ENCODE measurements around the gene IWS1. TPM values are rescaled to one million over a fixed set of nuclear protein-coding genes. Genes with fewer than 3 reads are reported as not detected.
"Not testable (repeated sequence)": the region's sequence is repeated elsewhere in the genome, so short reads cannot be mapped to it uniquely, and the experiment has no call there.

IWS1 gene
- total RNA-seq, 2 donors from 2014 or later: 42.9 to 60.5 TPM

DNA sequence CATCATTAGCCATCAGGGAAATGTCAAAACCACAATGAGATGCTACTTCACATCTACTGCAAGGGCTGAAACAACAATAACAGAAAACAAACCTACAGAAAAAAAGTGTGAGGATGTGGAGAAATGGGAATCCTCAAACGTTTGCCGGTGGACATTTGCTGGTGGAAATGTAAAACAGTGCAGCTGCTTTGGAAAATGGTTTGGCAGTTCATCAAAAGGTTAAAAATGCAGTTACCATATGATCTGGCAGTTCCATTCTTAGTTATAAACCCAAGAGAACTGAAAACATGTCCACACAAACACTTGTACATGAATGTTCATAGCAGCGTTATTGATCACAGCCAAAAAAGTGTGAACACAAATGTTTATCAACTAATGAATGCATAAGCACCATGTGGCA is 63.8 kb downstream of the IWS1 start:
- ATAC-seq (no peak), DNase-seq (ENCODE audit: low spot score in 2 of 2) (no peak)
- Mint-ChIP-seq H3K27ac (no peak overlapping the region), H3K36me3 (no peaks in the 10 kb centered on the region), H3K9me3 (no peaks in the 10 kb centered on the region)

DNA sequence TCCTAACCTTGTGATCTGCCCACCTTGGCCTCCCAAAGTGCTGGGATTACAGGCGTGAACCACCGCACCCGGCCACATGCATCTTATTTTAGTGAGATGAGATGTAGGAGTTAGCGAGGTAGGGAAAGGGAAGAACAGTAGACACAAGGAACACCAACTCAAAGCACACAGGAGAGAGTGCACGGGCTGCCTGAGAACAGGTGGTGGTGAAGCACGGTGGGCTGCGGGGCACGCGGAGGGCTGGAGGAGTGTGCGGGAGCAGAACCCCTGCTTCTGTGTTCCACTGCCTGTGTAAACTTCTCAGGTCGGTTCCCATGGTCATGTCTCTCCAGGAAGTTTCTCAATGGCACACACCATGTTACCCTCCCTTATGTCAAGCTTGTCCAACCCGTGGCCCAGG is 69.3 kb downstream of the IWS1 start:
- DNase-seq (ENCODE audit: low spot score in 2 of 2) (no peak), ATAC-seq (no peak)
- Mint-ChIP-seq H3K27ac (no peak overlapping the region), H3K9me3 (no peaks in the 10 kb centered on the region), H3K36me3 (peaks cover 0 to 6% of the 10 kb centered on the region in 2 donors)

DNA sequence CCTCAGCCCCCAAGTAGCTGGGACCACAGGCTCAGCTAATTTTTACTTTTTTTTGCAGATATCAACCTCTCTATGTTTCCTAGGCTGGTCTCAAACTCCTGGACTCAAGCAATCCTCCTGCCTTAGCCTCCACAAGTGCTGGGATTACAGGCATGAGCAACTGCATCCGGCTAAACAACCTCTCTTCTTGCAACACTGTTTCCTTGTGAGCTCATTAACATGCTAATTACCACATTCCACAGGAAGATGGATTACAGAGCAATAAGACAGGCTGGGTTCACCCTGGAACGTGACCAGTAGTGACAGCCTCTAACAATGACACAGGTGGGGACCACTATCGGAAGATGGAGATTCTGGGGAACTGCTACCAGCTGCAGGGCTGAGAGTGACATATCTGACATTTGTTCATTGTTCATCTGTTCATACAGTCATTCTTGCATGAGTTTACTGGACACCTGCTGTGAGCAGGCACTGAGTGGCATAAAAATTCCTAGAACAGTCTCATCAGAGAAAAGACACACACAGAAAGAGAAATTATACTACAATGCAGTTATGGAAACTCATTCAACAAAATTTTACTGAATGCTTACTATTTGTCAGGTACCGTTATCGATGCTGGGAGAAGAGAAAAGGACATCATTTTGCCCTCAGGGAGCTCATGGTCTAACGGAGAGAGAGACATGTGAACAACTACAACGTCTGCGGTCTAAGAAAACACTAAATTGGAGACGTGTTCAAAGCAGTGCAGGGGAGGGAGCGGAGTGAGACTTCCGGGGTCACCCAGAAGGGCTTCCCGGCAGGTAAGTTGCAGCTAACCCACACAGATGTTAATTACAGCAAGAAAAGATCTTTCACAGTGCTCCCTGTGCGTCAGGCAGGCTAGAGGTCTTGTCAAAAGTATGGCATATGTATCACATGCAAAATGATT is 70.5 kb downstream of the IWS1 start:
- ATAC-seq (peak in 1 of 2 donors; percentile 20), DNase-seq (ENCODE audit: low spot score in 2 of 2) (no peak)
- Mint-ChIP-seq H3K9me3 (no peaks in the 10 kb centered on the region), H3K27ac (peak overlapping the region in 1 of 2 donors; percentile 50), H3K36me3 (peaks cover 0 to 6% of the 10 kb centered on the region in 2 donors)

DNA sequence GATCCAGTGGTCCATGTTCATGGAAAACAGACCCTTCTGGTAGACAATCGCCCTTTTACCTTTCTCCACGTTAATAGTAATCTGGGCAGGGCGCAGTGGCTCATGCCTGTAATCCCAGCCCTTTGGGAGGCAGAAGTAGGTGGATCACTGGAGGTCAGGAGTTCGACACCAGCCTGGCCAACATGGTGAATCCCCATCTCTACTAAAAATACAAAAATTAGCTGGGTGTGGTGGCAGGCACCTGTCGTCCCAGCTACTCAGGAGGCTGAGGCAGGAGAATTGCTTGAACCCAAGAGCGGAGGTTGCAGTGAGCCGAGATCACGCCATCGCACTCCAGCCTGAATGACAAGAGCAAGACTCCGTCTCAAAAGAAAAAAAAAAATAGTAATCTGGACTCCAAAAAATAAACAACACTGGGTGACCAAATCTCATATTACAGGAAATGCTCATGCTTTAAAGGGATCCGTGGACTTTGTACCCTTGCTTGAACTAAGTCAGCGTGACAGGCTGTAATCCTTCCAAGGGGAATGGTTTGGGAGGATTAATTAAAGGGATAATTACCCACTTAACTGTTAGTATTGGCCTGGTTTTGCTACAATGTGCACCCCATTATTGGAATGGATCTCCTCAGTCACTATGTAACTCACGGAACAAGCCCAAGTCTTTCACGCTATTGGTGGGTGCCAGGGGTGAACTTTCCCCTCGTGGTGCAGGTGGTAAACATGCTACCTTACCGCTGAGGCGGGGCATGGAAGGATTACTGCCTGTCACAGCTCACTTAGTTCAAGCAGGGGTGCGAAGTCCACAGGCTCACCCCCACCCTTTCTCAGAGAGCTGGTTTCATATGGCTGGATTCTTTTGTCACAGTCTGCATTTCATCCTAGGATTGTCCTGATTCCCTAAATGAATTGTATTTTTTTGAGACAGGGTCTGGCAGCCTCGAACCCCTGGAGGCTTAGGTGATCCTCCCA is 71.4 kb downstream of the IWS1 start:
- H3K27ac Mint-ChIP-seq: no peak overlapping the region
- H3K36me3 Mint-ChIP-seq: peaks cover 0 to 6% of the 10 kb centered on the region in 2 donors

DNA sequence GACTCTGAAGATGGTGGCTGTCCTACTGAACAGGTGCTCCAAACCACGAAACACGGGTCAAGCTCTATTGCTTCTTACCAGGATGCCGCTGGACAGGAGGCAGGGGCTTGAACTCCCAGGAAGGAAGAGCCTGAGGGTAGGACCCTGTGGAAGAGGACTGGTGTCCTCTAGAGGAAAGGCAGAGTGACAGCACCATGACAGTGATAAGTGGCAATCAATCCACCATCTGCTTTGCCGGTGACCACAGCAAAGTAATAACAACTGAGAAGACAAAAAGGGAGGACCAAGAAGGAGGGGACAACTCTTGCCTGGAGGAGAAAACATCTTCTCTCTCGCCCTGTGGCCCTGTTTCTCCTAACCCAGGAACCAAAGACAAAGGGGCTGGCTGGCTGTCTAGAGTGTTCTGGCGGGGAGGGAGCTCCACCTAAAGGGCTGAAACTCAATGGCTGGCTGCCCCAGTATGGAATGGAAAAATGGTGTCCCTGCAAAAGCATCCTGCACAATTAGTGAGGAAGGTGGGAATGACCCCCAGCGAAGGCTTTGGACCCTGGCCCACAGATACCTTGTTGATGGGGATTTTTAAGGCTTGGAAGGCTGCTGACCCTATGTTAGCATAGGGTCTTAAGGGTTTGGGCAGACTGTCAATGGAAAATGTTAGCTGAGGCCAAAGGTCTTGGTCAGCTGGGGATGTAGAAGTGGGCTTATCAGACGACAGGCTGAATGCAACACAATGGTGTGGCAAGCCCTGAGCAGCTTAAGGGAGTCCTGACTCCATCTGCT is 72.7 kb downstream of the IWS1 start:
- ATAC-seq (no peak), DNase-seq (ENCODE audit: low spot score in 2 of 2) (no peak)
- Mint-ChIP-seq H3K36me3 (peaks cover 0 to 12% of the 10 kb centered on the region in 2 donors), H3K27ac (no peak overlapping the region), H3K9me3 (peaks cover 0 to 2% of the 10 kb centered on the region in 2 donors)

More for the DNA sequence above, 71.4 kb downstream of the IWS1 start:
- no peaks in the 10 kb centered on the region for H3K9me3 Mint-ChIP-seq
- ATAC-seq: no peak
- no peak for DNase-seq (ENCODE audit: low spot score in 2 of 2)

DNA sequence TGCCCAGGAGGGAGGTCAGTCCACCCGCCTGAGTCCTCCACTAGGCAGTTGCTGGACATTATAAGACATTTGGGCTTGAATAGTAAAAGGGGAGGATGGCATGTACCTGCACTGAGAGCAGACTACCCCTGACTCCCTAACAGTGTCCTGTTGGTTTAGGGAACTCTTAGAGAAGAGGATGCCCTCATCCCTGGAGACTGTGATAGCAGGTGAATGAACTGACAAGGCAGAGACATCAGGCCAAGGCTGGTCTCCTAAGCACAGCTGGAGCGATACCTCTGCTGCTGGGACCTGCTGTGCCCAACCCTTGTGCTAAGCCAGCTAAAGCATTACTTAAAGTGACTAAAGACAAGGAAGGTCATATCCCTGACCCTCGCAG is 73.3 kb downstream of the IWS1 start:
- ATAC-seq: no peak
- Mint-ChIP-seq H3K27ac (no peak overlapping the region), H3K36me3 (peaks cover 0 to 12% of the 10 kb centered on the region in 2 donors)

DNA sequence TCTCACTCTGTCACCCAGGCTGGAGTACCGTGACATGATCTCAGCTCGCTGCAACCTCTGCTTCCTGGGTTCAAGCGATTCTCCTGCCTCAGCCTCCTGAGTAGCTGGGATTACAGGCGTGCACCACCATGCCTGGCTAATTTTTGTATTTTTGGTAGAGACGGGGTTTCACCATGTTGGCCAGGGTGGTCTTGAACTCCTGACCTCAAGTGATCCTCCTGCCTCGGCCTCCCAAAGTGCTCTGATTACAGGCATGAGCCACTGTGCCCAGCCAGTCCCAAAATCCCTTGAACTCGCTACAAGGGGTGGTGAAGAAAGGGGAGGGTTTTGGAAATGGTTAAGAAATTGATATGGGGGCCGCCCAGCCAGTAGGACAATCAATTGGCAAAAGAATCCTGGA is 73.9 kb downstream of the IWS1 start:
- peaks cover 5 to 11% of the 10 kb centered on the region in 2 donors for H3K9me3 Mint-ChIP-seq
- ATAC-seq; H3K27ac Mint-ChIP-seq; DNase-seq (ENCODE audit: low spot score in 2 of 2): not testable (repeated sequence)
- peaks cover 0 to 17% of the 10 kb centered on the region in 2 donors for H3K36me3 Mint-ChIP-seq

More for the DNA sequence above, 73.3 kb downstream of the IWS1 start:
- DNase-seq (ENCODE audit: low spot score in 2 of 2): no peak
- peaks cover 0 to 5% of the 10 kb centered on the region in 2 donors for H3K9me3 Mint-ChIP-seq

DNA sequence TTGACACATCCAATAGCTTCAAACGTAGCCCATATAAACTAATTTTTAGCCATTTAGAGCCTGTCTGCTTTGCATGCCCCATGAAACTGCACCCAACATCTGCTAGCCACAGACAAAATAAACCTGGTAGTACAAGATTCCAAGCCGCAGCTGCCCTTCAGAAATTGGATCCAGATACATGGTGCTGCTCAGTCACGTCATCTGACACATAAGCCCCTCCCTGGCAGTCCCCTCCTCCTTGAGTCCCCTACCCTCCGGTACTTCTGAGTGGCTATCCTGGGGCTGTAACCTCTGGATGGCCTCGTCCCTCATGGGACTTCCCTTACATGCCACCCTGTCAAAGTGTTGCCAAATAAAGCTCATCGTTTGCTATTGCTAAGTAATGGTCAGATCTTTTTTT is 74.3 kb downstream of the IWS1 start:
- DNase-seq (ENCODE audit: low spot score in 2 of 2) (no peak), ATAC-seq (no peak)
- H3K27ac Mint-ChIP-seq: no peak overlapping the region
- H3K9me3 Mint-ChIP-seq: peaks cover 9 to 13% of the 10 kb centered on the region in 2 donors
- peaks cover 3 to 21% of the 10 kb centered on the region in 2 donors for H3K36me3 Mint-ChIP-seq

DNA sequence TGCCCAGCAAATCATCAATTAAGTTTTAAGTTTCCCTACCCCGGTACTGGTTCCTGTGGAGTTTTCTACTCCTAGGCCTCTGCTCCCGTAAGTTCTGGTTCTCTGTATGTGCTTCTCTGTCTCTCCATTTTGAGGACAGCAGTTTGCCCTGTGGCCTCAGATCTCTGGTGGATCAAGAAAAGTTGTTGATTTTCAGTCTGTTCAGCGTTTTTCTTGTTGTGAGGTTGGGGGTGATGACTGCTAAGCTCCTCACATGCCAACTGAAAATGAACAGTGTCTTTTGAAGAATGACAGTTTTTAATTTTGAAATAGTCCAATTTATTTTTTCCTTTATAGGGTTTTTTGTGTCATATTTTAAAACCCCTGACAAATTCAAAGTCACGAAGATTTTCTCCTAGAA is 76.4 kb downstream of the IWS1 start:
- H3K9me3 Mint-ChIP-seq: peaks cover 16 to 17% of the 10 kb centered on the region in 2 donors
- DNase-seq (ENCODE audit: low spot score in 2 of 2) (no peak), ATAC-seq (no peak)
- H3K27ac Mint-ChIP-seq: no peak overlapping the region
- peaks cover 13 to 21% of the 10 kb centered on the region in 2 donors for H3K36me3 Mint-ChIP-seq

DNA sequence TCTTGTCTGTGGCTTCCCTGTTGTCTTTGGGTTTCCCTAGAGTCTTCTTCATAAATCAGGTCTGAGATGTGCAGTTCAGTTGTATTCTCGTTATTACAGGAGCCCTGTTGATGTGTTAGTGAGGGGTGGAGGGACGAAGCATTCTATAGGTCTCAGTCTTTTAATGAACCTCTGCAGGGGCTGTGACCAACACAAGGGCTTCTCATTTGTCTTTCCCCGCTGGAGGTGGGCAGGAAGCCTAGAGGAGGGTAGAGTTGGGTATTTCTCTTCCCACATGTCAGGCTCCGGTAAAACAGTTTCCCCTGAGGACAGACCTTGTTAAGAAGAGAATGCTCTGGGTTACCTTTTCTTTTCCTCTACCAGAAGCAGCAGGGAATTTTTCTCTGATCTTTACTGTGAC is 76.9 kb downstream of the IWS1 start:
- ATAC-seq (no peak), DNase-seq (ENCODE audit: low spot score in 2 of 2) (no peak)
- Mint-ChIP-seq H3K27ac (no peak overlapping the region), H3K36me3 (peaks cover 15 to 22% of the 10 kb centered on the region in 2 donors), H3K9me3 (peaks cover 17 to 18% of the 10 kb centered on the region in 2 donors)

DNA sequence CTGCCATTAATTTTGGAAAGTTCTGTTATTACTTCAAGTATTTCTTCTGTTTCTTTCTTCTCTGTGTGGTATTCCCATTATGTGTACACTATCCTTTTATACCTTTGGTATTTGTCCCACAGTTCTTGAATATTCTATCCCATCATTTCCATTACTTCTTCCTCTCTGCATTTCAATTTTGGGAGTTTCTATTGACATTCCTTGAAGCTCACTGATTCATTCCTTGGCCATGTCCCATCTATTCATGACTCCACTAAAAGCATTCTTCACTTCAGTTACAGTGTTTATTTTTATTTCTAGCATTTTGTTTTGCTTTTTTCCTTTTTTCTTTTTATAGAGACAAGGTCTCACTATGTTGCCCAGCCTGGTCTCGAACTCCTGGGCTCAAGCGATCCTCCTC is 77.8 kb downstream of the IWS1 start:
- no peak for DNase-seq (ENCODE audit: low spot score in 2 of 2)
- H3K36me3 Mint-ChIP-seq: peaks cover 15 to 22% of the 10 kb centered on the region in 2 donors

DNA sequence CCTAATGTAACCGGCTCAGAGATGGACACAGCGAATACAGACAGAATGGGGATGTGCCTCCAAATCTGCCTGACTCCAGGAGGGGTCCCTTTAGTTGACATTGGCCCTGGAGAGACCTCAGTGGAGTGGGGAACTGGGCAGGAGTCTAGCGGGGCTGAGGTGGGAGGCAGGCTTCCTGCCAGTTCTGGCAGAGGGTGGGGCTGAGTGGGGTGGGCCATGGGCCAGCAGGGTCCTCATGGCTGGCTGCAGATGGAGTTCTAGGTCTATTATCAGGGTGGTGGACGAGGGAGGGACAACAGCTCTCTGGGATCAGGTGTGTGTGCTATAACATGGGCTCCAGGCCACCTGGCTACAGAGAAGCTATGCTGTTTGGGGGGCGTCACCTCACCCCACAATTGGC is 86.9 kb downstream of the IWS1 start:
- H3K36me3 Mint-ChIP-seq: peaks cover 6% of the 10 kb centered on the region in 2 donors
- H3K27ac Mint-ChIP-seq: no peak overlapping the region

More for the DNA sequence above, 77.8 kb downstream of the IWS1 start:
- H3K27ac Mint-ChIP-seq: no peak overlapping the region
- peaks cover 17 to 18% of the 10 kb centered on the region in 2 donors for H3K9me3 Mint-ChIP-seq
- ATAC-seq: no peak

DNA sequence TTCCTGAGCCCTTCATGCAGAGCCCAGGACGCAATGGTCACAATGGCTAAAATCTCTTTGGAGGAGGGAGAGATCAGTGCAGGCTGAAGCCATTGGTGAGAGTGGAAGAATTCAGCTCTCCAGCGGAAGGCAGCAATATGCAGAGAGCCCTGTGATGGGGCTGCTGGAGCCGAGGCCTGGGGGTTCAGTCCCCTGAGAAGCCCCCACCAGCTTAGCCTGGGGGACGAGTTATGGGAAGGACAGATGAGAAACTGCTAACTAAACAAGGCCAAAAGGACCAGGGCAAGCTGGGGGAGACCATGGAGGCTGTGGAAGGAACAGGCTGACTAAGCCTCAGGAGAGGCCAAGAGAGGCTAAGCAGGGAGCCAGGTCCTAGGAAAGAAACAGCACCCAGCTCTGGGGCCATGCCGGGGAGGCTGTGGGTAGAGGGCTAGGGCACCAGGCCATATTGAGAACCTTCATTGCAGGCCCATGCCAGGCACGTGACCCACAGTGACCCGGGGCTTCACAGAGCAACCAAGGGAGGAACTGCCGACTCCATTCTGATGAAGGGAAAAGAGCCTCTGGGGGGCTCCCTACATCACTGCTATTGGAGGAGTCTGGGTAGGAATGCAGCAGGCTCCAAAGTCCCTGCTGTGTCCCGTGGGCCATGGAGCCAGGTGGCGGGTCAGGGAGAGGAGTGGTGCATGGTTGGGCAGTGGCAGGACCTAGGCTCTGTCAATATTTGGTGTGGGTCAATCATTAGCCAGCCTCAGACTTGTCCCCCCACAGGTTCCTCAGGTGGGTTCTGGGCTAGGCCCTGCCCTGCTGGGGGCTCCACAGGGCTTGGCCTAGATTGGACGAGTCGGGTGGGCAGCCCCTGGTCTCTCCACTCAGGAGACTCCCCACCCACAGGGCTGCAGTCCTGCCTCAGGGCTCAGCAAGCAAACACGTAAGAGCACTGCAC is 88.2 kb downstream of the IWS1 start:
- peaks cover 0 to 6% of the 10 kb centered on the region in 2 donors for H3K9me3 Mint-ChIP-seq
- no peak for ATAC-seq
- H3K27ac Mint-ChIP-seq: no peak overlapping the region
- DNase-seq (ENCODE audit: low spot score in 2 of 2): no peak
- H3K36me3 Mint-ChIP-seq: peaks cover 5 to 6% of the 10 kb centered on the region in 2 donors

More for the DNA sequence above, 86.9 kb downstream of the IWS1 start:
- H3K9me3 Mint-ChIP-seq: peaks cover 0 to 6% of the 10 kb centered on the region in 2 donors
- ATAC-seq: no peak
- DNase-seq (ENCODE audit: low spot score in 2 of 2): no peak

DNA sequence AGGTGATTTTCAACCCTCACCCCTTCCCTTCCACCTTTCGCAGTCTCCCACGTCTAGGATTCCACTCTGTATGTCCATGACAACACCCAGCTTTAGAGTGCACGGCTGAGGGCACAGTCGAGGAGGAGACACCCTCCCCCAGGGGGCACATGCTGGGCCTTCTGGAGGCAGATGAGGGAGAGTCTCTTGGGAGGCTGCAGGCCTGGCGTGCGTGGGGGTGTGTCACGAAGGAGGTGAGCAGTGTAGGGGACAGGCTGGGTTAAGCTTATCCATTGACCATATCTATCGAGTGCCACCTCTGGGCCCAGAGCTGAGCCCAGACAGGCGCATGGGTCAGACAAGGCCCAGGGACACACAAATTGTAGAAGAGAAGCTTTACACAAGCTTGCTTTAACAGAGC is 89.2 kb downstream of the IWS1 start:
- H3K36me3 Mint-ChIP-seq: peaks cover 0 to 6% of the 10 kb centered on the region in 2 donors
- peaks cover 0 to 6% of the 10 kb centered on the region in 2 donors for H3K9me3 Mint-ChIP-seq
- H3K27ac Mint-ChIP-seq: no peak overlapping the region
- ATAC-seq: no peak
- no peak for DNase-seq (ENCODE audit: low spot score in 2 of 2)

DNA sequence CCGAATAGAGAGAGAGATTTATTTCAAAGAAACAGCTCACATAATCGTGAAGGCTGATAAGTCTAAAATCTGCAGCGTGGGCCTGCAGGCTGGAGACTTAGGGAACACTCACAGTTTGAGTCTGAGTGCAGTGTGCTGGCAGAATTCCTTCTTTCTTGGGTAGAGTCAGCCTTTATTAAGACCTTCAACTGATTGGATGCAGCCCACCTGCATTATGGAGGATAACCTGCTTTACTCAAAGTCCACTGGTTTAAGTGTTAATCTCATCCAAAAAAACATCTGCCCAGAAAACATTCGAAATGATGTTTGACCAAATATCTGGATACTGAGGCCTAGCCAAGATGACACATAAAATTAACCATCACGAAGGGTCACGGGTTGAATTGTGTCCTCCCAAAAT is 91.8 kb downstream of the IWS1 start:
- H3K36me3 Mint-ChIP-seq: no peaks in the 10 kb centered on the region
- ATAC-seq (no peak), DNase-seq (ENCODE audit: low spot score in 2 of 2) (no peak)
- H3K27ac Mint-ChIP-seq: peak overlapping the region in 1 of 2 donors; percentile 55
- H3K9me3 Mint-ChIP-seq: no peaks in the 10 kb centered on the region

All from activated naive CD4-positive, alpha-beta T cell treated with anti-CD3 and anti-CD28 coated beads, Interleukin-2, amount 50 U/mL, for 72 hours (primary cell).